Caco-2 (cell line): ENCODE data around the gene ILF2. TPM values are rescaled to one million over a fixed set of nuclear protein-coding genes. Genes with fewer than 3 reads are reported as not detected.

Experiments
- BruUV-seq: library from RNA; stranded (reverse); fragments of 400-500 nt; replicated peaks from 2 replicates; lab custom pipeline; 2021; lab: Mats Ljungman, UMichigan
- CTCF ChIA-PET: fragments of 300-600 bp; sonication (Branson Sonifier 250); formaldehyde crosslinking; loops from one replicate; lab custom pipeline; 2022; ENCODE audit warnings: antibody characterized with exemption; lab: Charles Lee
- POLR2A ChIA-PET: fragments of 300-600 bp; sonication (Branson Sonifier 250); formaldehyde crosslinking; loops from one replicate; lab custom pipeline; 2022; ENCODE audit warnings: antibody characterized with exemption; lab: Charles Lee
- DNase-seq, 2 experiments: peaks; one replicate each; pipeline versions ENCODE4 v3.0.0 to v3.0.0-alpha.2; 2020 to 2022
- H3K27me3 ChIP-seq: replicated peaks from 2 replicates; pipeline ENCODE4 v1.6.0; 2011; ENCODE audit warnings: low read length; ENCODE audit not compliant: control insufficient read depth, insufficient read depth
- H3K36me3 ChIP-seq: 2 replicates; pipeline ENCODE4 v1.5.1; 2011; ENCODE audit warnings: low read length; ENCODE audit not compliant: control insufficient read depth, insufficient read depth
- H3K4me1 ChIP-seq: fragments of 250-450 bp; sonication (Bioruptor Pico); 2 replicates; pipeline ENCODE4 v1.5.1; 2020; ENCODE audit warnings: mild to moderate bottlenecking
- H3K4me3 ChIP-seq: 2 replicates; pipeline ENCODE4 v1.5.1; 2011; ENCODE audit warnings: low read depth, mild to moderate bottlenecking, control low read depth, low read length
- H3K9me3 ChIP-seq: fragments of 250-450 bp; sonication (Bioruptor Pico); 2 replicates; pipeline ENCODE4 v1.5.1; 2020; ENCODE audit warnings: mild to moderate bottlenecking, moderate library complexity
- H3K27ac Mint-ChIP-seq: one replicate; pipeline ENCODE4 v1.8.0; 2022; ENCODE audit warnings: mixed read lengths; ENCODE audit not compliant: unreplicated experiment
- H3K27me3 Mint-ChIP-seq: one replicate; pipeline ENCODE4 v1.8.0; 2022; ENCODE audit warnings: mixed read lengths; ENCODE audit not compliant: insufficient read depth, unreplicated experiment
- H3K36me3 Mint-ChIP-seq: one replicate; pipeline ENCODE4 v1.8.0; 2022; ENCODE audit warnings: mild to moderate bottlenecking, mixed read lengths; ENCODE audit not compliant: insufficient read depth, unreplicated experiment
- H3K4me1 Mint-ChIP-seq: one replicate; pipeline ENCODE4 v1.8.0; 2022; ENCODE audit warnings: low read depth, mixed read lengths; ENCODE audit not compliant: unreplicated experiment
- H3K4me3 Mint-ChIP-seq: one replicate; pipeline ENCODE4 v1.8.0; 2022; ENCODE audit warnings: mild to moderate bottlenecking, moderate library complexity, mixed read lengths; ENCODE audit not compliant: unreplicated experiment
- H3K9me3 Mint-ChIP-seq: one replicate; pipeline ENCODE4 v1.8.0; 2022; ENCODE audit warnings: mixed read lengths; ENCODE audit not compliant: unreplicated experiment
- intact Hi-C: fragments of 100-400 bp; cut with micrococcal nuclease; formaldehyde crosslinking; loops from one replicate; pipeline ENCODE4 v1.10.0; 2022; ENCODE audit not compliant: unreplicated experiment
- total RNA-seq: library from RNA; stranded (reverse); gene quantifications from 2 replicates; pipeline ENCODE4 v1.2.3, GENCODE V29; 2022
- TF ChIP-seq, protein P1 (sequence below), 2 experiments: fragments of 200-600 bp in 1 of 2; IDR thresholded peaks; 1 replicate in 1 of 2; 2 replicates in 1 of 2; pipeline versions ENCODE4 v1.5.1 to v1.8.0; 2011 to 2022; ENCODE audit warnings: antibody characterized with exemption in 1 of 2, control low read depth in 1 of 2, inconsistent platforms in 1 of 2, low read depth in 1 of 2, low read length in 1 of 2, mild to moderate bottlenecking in 1 of 2, moderate library complexity in 1 of 2; ENCODE audit not compliant: insufficient read depth in 1 of 2, severe bottlenecking in 1 of 2, unreplicated experiment in 1 of 2

Gene ILF2
- total RNA-seq, 1 experiment from 2014 or later = 287 TPM

- intact Hi-C loops = no loop called here
- no peaks in the 10 kb centered on the region for H3K9me3 ChIP-seq
- H3K4me3 ChIP-seq = peak overlapping the region; percentile 42; the same call in 1 of the 2 replicates
- POLR2A ChIA-PET = interaction anchor here (0.8 to 3.4 kb wide), 4 partner anchors 13 to 28 kb away, joined by 3 to 40 read pairs (median 16); partner anchors contain the start of genes CHTOP and S100A13
- peaks cover 49% of the 10 kb centered on the region for H3K4me1 ChIP-seq
- peaks cover 51% of the 10 kb centered on the region for H3K4me1 Mint-ChIP-seq
- TF ChIP-seq, protein P1, sequence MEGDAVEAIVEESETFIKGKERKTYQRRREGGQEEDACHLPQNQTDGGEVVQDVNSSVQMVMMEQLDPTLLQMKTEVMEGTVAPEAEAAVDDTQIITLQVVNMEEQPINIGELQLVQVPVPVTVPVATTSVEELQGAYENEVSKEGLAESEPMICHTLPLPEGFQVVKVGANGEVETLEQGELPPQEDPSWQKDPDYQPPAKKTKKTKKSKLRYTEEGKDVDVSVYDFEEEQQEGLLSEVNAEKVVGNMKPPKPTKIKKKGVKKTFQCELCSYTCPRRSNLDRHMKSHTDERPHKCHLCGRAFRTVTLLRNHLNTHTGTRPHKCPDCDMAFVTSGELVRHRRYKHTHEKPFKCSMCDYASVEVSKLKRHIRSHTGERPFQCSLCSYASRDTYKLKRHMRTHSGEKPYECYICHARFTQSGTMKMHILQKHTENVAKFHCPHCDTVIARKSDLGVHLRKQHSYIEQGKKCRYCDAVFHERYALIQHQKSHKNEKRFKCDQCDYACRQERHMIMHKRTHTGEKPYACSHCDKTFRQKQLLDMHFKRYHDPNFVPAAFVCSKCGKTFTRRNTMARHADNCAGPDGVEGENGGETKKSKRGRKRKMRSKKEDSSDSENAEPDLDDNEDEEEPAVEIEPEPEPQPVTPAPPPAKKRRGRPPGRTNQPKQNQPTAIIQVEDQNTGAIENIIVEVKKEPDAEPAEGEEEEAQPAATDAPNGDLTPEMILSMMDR (IDR thresholded peaks at IDR 0.05; ENCODE audit: insufficient read depth in 1 of 2, low read depth in 1 of 2, low read length in 1 of 2, severe bottlenecking in 1 of 2, unreplicated experiment in 1 of 2) = no peak
- DNase-seq = no peak
- H3K4me3 Mint-ChIP-seq = peak overlapping the region; percentile 74
- no peaks in the 10 kb centered on the region for H3K9me3 Mint-ChIP-seq
- CTCF ChIA-PET = interaction anchor here (0.7 to 3.6 kb wide), 8 partner anchors 13 to 104 kb away, joined by 3 to 41 read pairs (median 4); partner anchors contain the start of genes CHTOP and S100A13
- H3K36me3 ChIP-seq = peaks cover 3% of the 10 kb centered on the region; the same call in 1 of the 2 replicates
- peaks cover 83% of the 10 kb centered on the region for H3K36me3 Mint-ChIP-seq
- H3K27me3 Mint-ChIP-seq = no peaks in the 10 kb centered on the region
- TSS peak; percentile 78 for BruUV-seq
- no peaks in the 10 kb centered on the region for H3K27me3 ChIP-seq
- peak overlapping the region; percentile 56 for H3K27ac Mint-ChIP-seq
Measured at GRCh38 chr1:153614189-153614900, 56.4 kb downstream of the ILF2 start.

DNA sequence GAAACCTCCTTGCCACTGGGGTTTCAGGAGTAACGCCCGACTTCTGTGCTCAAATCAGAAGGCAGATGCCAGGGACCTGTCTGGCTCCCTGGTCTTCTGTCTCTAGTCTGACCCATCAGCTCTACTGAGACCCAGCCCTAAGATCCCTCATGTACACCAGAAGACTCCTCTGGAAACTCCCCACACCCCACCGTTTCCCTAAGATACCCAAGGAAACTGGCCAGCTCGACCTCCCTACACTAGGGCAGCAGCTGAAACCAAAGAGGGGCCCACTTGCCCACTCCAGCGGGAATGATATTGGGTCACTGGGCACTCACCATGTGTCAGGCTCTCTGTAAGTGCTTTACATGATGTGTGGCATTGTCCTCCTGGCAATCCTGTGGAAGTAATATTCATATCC is 57.4 kb downstream of the ILF2 start:
- intact Hi-C loops = loop anchor here (2.0 kb wide), 2 partner anchors 13 to 15 kb away; partner anchors contain the start of gene S100A13
- no peaks in the 10 kb centered on the region for H3K27me3 ChIP-seq
- Mint-ChIP-seq H3K9me3 (no peaks in the 10 kb centered on the region), H3K36me3 (peaks cover 83% of the 10 kb centered on the region), H3K27me3 (no peaks in the 10 kb centered on the region), H3K4me1 (peaks cover 60% of the 10 kb centered on the region), H3K27ac (peak overlapping the region; percentile 56), H3K4me3 (peak overlapping the region; percentile 74)
- H3K36me3 ChIP-seq = peaks cover 3% of the 10 kb centered on the region; the same call in 1 of the 2 replicates
- no peak for DNase-seq
- H3K9me3 ChIP-seq = no peaks in the 10 kb centered on the region
- TSS peak; percentile 29 for BruUV-seq
- H3K4me3 ChIP-seq = peak overlapping the region; percentile 73
- H3K4me1 ChIP-seq = peaks cover 58% of the 10 kb centered on the region
- TF ChIP-seq, protein P1 (IDR thresholded peaks at IDR 0.05; ENCODE audit: insufficient read depth in 1 of 2, low read depth in 1 of 2, low read length in 1 of 2, severe bottlenecking in 1 of 2, unreplicated experiment in 1 of 2) = no peak
- ChIA-PET CTCF (interaction anchor here (1.3 to 3.6 kb wide), 6 partner anchors 14 to 102 kb away, joined by 6 to 41 read pairs (median 10); partner anchors contain the start of genes CHTOP and S100A13), POLR2A (interaction anchor here (1.0 to 3.4 kb wide), 7 partner anchors 9 to 88 kb away, joined by 3 to 40 read pairs (median 6); partner anchors contain the start of genes CHTOP and S100A13)

- intact Hi-C loops = loop anchor here (1.0 to 2.0 kb wide), 3 partner anchors 14 to 98 kb away; partner anchors contain the start of gene S100A13
- peak; percentile 87 to 88 for DNase-seq
- TF ChIP-seq, protein P1 (IDR thresholded peaks at IDR 0.05; ENCODE audit: insufficient read depth in 1 of 2, low read depth in 1 of 2, low read length in 1 of 2, severe bottlenecking in 1 of 2, unreplicated experiment in 1 of 2) = no peak
- Histone ChIP-seq H3K4me3 (peak within 1 kb of the TSS; percentile 73), H3K36me3 (peaks cover 4% of the 10 kb centered on the region; the same call in 1 of the 2 replicates), H3K4me1 (peaks cover 62% of the 10 kb centered on the region), H3K27me3 (no peaks in the 10 kb centered on the region), H3K9me3 (no peaks in the 10 kb centered on the region)
- peaks cover 84% of the 10 kb centered on the region for H3K36me3 Mint-ChIP-seq
- ChIA-PET POLR2A (interaction anchor here (0.5 to 3.4 kb wide), 14 partner anchors 8 to 97 kb away, joined by 3 to 40 read pairs (median 4); partner anchors contain the start of genes CHTOP and S100A13), CTCF (interaction anchor here (0.5 to 3.6 kb wide), 13 partner anchors 14 to 260 kb away, joined by 3 to 41 read pairs (median 4); partner anchors contain the start of genes CHTOP and S100A13)
- H3K27ac Mint-ChIP-seq = peak within 1 kb of the TSS; percentile 56
- no peaks in the 10 kb centered on the region for H3K9me3 Mint-ChIP-seq
- no peaks in the 10 kb centered on the region for H3K27me3 Mint-ChIP-seq
- peak within 1 kb of the TSS; percentile 74 for H3K4me3 Mint-ChIP-seq
- no TSS peak for BruUV-seq
- H3K4me1 Mint-ChIP-seq = peaks cover 62% of the 10 kb centered on the region
Measured at GRCh38 chr1:153612755-153613331, 58.0 kb downstream of the ILF2 start, which contains the start of gene S100A16. S100A16 (minus strand) TSS chr1:153613137; CDS start chr1:153608151, 4,986 bp downstream.
